Measurements from ENCODE around the gene TIRAP.
A peak's percentile ranks its signal among the peaks of the same experiment; 100 is the strongest.
"Not testable (repeated sequence)": the region's sequence is repeated elsewhere in the genome, so short reads cannot be mapped to it uniquely, and the experiment has no call there.

Gene TIRAP

GRCh38 chr11:126290887-126291286 lies 8.0 kb downstream of the TIRAP start:
- no peak for DNase-seq

DNA sequence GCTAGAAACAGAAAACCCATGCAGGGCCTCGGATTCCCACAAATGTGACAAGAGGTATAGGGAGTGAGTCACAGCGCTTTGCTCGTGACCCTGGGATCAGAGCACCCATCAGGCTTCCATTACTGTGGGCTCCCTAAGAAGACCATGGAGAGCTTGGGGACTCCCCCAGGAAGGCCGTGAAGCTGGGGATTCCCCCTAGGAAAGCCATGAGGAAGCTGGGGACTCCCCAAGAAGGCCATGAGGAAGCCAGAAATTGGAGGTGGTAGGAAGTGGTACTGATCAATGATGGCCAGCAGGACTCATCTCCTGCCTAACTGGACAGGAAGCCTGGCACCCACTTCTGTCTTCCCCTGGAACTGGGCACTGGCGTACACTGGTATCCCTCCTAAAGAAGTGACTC lies 10.8 kb downstream of the TIRAP start:
- no peak for DNase-seq

DNA sequence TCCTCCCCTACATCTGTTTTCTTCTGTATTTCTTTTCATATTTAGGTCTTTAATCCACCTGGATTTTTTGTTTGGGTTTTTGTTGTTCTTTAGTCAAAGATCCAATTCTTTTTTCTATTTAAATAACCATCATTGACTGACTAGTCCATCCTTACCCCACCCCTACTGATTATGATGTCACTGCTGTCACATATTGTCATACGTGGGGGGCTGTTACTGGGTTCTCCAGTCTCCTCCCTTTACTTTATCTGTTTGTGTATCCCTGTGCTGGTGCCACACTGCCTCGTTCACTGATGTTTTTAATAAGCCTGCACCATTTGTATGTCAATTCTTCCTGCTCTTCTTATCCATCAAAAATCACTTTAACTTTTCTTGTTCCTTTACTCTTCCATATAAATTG lies 14.1 kb downstream of the TIRAP start:
- no peak for DNase-seq

GRCh38 chr11:126303623-126304456 lies 20.9 kb downstream of the TIRAP start, which contains the start of gene DCPS:
Gene DCPS (plus strand): TSS chr11:126304060. CDS start chr11:126304081, 21 bp downstream.
- peak; percentile 78 for DNase-seq

- no peak for DNase-seq
These were observed 21.7 kb downstream of the TIRAP start for GRCh38 chr11:126304457-126305075.

- DNase-seq: no peak
These were observed 22.8 kb downstream of the TIRAP start for GRCh38 chr11:126305699-126306098.

- peak; percentile 76 for DNase-seq
These were observed 24.8 kb downstream of the TIRAP start for GRCh38 chr11:126307706-126308105.

GRCh38 chr11:126308271-126308671 lies 25.4 kb downstream of the TIRAP start:
- DNase-seq: no peak

- DNase-seq: not testable (repeated sequence)
These were observed 25.9 kb downstream of the TIRAP start for GRCh38 chr11:126308771-126309170.

- peak; percentile 73 for DNase-seq
These were observed 27.5 kb downstream of the TIRAP start for GRCh38 chr11:126310200-126310991.

DNA sequence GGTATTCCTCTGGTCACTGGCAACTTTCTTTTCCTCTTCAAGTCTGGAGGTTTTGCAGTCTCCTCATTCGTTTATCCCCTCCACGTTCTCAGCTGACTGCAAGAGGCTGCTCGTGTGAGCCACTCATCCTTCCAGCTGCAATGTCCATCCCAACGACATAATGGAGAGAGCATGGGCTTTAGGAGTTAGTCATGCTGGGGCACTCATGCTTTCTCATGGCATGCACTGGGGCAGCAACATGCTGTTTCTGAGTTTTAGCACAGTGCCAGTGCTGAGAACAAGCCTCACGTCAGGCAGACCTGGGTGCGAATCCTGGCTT lies 28.1 kb downstream of the TIRAP start:
- DNase-seq: peak; percentile 41

DNA sequence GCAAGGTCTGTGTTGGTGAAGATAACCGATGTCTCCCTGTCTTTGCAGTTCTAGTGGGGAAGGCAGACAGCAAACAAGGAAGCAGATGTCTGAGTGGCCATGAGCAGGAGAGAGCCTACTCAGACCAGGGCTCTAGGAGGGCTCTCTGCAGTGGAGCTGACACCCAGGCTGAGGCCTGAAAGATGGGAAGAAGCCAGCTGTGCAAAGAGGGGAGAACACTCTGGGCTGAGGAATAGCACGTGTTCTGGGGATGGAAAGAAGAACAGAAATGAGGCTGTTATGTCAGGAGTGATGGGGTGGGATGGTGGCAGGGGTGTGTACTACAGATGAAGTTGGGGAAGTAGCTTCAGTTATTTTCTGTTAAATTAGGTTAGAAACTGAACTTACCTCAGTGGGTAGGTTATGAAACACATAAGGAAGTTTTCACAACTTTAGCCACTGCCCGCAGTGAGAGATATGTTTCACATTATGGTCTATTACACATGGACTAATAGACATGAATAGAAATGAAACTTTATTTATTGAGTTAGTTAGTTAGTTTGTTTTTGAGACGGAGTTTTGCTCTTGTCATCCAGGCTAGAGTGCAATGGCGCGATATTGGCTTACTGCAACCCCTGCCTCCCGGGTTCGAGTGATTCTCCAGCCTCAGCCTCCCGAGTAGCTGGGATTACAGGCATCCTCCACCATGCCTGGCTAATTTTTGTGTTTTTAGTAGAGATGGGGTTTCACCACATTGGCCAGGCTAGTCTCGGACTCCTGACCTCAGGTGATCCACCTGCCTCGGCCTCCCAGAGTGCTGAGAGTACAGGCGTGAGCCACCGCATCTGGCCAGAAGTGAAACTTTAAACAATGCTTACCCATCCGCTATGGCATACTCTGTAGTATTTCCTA lies 28.8 kb downstream of the TIRAP start:
- DNase-seq: peak; percentile 98

GRCh38 chr11:126312961-126313360 lies 30.1 kb downstream of the TIRAP start:
- DNase-seq: no peak

DNA sequence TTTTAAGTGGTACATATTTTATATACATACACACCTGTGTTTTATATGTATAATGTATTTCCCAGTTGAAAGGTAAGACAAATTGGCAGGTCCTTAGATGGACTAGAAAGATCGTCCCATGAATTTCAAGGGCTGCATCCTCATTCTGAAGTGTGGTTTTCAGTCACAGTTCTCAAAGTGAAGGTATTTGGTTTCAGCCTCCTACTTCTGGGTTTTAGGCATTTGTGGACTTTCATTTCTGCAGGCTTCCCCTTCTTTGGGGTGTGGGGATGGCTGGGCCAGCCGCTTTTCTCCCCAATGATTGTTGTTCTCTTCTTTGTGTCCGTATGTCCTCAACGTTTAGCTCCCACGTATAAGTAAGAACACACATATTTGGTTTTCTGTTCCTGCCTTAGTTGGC lies 30.9 kb downstream of the TIRAP start:
- peak; percentile 84 for DNase-seq

- no peak for DNase-seq
These were observed 34.5 kb downstream of the TIRAP start for GRCh38 chr11:126317432-126317755.

DNA sequence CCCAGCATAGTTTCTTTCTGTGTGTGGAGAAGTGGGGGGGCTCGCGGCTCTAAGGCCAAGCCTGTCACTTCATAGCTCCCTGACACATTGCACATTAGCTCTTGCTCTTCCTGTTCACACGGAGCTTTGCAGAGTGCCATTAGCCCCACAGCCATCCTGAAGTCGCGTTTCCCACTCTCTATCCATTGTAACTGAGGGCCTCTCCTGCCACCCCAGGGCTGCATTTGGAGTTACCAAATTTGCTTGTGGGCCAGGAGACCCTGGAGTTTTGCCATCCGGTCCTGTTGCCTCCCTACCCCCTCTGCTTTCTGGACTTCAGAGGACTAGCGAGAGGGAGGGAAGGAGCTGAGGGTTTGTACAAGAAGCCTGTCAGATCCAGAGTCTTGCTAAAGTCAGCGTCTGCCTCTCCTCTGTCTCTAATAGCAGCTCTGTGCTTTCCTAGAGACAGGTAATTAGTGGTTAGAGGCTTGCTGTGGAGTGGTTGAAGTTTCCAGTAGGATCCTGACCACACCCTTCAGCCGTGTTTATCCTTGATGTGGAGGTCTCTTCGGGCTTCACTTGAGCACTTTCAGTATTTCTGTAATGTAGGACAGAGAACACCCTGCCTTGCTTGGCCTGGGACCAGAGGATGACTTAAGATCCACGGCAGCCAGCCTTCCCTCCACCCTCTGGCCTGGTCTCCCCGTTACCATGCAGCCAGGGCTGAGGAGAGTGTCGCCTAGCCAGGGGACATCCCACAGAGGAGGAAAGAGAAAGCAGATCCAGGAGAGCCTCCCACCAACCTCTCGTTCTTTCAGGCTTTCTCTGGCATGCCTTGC lies 35.1 kb downstream of the TIRAP start:
- DNase-seq: peak; percentile 82

- DNase-seq: peak; percentile 99
These were observed 35.9 kb downstream of the TIRAP start for GRCh38 chr11:126318574-126319373.

DNA sequence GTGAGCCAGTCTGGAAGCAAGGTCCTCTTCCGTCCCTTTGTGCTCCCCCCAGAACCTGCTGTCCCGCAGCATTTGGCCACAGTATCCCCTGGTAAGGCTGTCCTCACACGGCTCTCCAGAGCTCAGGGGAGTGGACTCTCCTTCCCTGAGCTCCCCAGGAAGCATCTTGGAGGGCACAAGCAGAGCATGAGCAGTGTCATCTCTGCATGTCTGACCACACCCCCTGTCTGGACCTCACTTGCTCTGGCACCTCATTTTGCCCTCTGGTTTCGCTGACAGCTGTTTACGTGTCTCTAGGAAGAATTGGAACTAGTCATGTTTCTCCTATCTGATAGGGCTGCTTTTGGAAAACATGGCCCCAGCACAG lies 36.5 kb downstream of the TIRAP start:
- peak; percentile 50 for DNase-seq

DNA sequence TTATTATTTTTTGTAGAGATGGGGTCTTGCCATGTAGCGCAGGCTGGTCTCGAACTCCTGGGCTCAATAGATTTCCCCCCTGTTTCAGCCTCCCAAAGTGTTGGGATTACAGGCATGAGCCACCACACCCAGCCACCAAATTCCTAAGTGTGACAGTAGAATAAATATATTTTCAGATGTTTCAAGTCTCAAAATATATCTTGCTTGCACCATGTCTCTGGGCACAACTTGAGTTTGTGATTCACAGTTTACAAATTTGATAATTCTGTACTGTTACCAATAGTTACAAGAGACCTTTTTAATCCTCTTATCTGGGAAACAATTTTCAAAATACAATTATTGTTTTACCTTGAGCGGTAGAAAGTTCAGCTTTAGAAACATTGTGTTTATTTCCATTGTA lies 40.1 kb downstream of the TIRAP start:
- no peak for DNase-seq

- DNase-seq: no peak
These were observed 44.5 kb downstream of the TIRAP start for GRCh38 chr11:126327281-126328000.
